ENCODE measurements around the gene DENND4A.
"Not testable (repeated sequence)": the region's sequence is repeated elsewhere in the genome, so short reads cannot be mapped to it uniquely, and the experiment has no call there.

The DENND4A gene

GRCh38 chr15:65816008-65816407, 23.9 kb upstream of the DENND4A start:
- H3K36me3 ChIP-seq (ENCODE audit: control insufficient read depth, low read depth, low read length); H3K9ac ChIP-seq (ENCODE audit: low read length); H3K27me3 ChIP-seq (ENCODE audit: control insufficient read depth, insufficient read depth, low read length); H3K9me3 ChIP-seq (ENCODE audit: control insufficient read depth, low read depth, low read length); H3K4me1 ChIP-seq (ENCODE audit: control insufficient read depth, low read depth, low read length); H3K27ac ChIP-seq (ENCODE audit: low read length); H3K4me3 ChIP-seq (ENCODE audit: low read length): not testable (repeated sequence)

- not testable (repeated sequence) for H3K9ac ChIP-seq (ENCODE audit: low read length); H3K4me3 ChIP-seq (ENCODE audit: low read length); H3K4me1 ChIP-seq (ENCODE audit: control insufficient read depth, low read depth, low read length); H3K27me3 ChIP-seq (ENCODE audit: control insufficient read depth, insufficient read depth, low read length); H3K9me3 ChIP-seq (ENCODE audit: control insufficient read depth, low read depth, low read length); H3K27ac ChIP-seq (ENCODE audit: low read length); H3K36me3 ChIP-seq (ENCODE audit: control insufficient read depth, low read depth, low read length)
Observed at GRCh38 chr15:65814271-65814670, 22.2 kb upstream of the DENND4A start.

GRCh38 chr15:65812916-65813315, 20.8 kb upstream of the DENND4A start:
- H3K36me3 ChIP-seq (ENCODE audit: control insufficient read depth, low read depth, low read length): no peaks in the 10 kb centered on the region
- H3K9ac ChIP-seq (ENCODE audit: low read length): no peak overlapping the region
- no peaks in the 10 kb centered on the region for H3K4me1 ChIP-seq (ENCODE audit: control insufficient read depth, low read depth, low read length)
- H3K27ac ChIP-seq (ENCODE audit: low read length): no peak overlapping the region
- H3K9me3 ChIP-seq (ENCODE audit: control insufficient read depth, low read depth, low read length): no peaks in the 10 kb centered on the region
- H3K4me3 ChIP-seq (ENCODE audit: low read length): no peak overlapping the region
- no peaks in the 10 kb centered on the region for H3K27me3 ChIP-seq (ENCODE audit: control insufficient read depth, insufficient read depth, low read length)

GRCh38 chr15:65812467-65812866, 20.4 kb upstream of the DENND4A start:
- H3K27me3 ChIP-seq (ENCODE audit: control insufficient read depth, insufficient read depth, low read length): no peaks in the 10 kb centered on the region
- H3K27ac ChIP-seq (ENCODE audit: low read length): no peak overlapping the region
- H3K9ac ChIP-seq (ENCODE audit: low read length): no peak overlapping the region
- no peak overlapping the region for H3K4me3 ChIP-seq (ENCODE audit: low read length)
- H3K36me3 ChIP-seq (ENCODE audit: control insufficient read depth, low read depth, low read length): no peaks in the 10 kb centered on the region
- no peaks in the 10 kb centered on the region for H3K9me3 ChIP-seq (ENCODE audit: control insufficient read depth, low read depth, low read length)
- H3K4me1 ChIP-seq (ENCODE audit: control insufficient read depth, low read depth, low read length): no peaks in the 10 kb centered on the region

GRCh38 chr15:65811835-65812234, 19.7 kb upstream of the DENND4A start:
- no peaks in the 10 kb centered on the region for H3K36me3 ChIP-seq (ENCODE audit: control insufficient read depth, low read depth, low read length)
- no peak overlapping the region for H3K9ac ChIP-seq (ENCODE audit: low read length)
- no peaks in the 10 kb centered on the region for H3K9me3 ChIP-seq (ENCODE audit: control insufficient read depth, low read depth, low read length)
- no peaks in the 10 kb centered on the region for H3K4me1 ChIP-seq (ENCODE audit: control insufficient read depth, low read depth, low read length)
- no peak overlapping the region for H3K4me3 ChIP-seq (ENCODE audit: low read length)
- H3K27ac ChIP-seq (ENCODE audit: low read length): no peak overlapping the region
- no peaks in the 10 kb centered on the region for H3K27me3 ChIP-seq (ENCODE audit: control insufficient read depth, insufficient read depth, low read length)

GRCh38 chr15:65811011-65811733, 19.1 kb upstream of the DENND4A start:
- not testable (repeated sequence) for H3K27me3 ChIP-seq (ENCODE audit: control insufficient read depth, insufficient read depth, low read length); H3K4me3 ChIP-seq (ENCODE audit: low read length); H3K9me3 ChIP-seq (ENCODE audit: control insufficient read depth, low read depth, low read length); H3K36me3 ChIP-seq (ENCODE audit: control insufficient read depth, low read depth, low read length); H3K27ac ChIP-seq (ENCODE audit: low read length); H3K4me1 ChIP-seq (ENCODE audit: control insufficient read depth, low read depth, low read length); H3K9ac ChIP-seq (ENCODE audit: low read length)

GRCh38 chr15:65806397-65806796, 14.3 kb upstream of the DENND4A start:
- peaks cover 3% of the 10 kb centered on the region for H3K4me1 ChIP-seq (ENCODE audit: control insufficient read depth, low read depth, low read length)
- H3K9ac ChIP-seq (ENCODE audit: low read length): no peak overlapping the region
- no peaks in the 10 kb centered on the region for H3K9me3 ChIP-seq (ENCODE audit: control insufficient read depth, low read depth, low read length)
- H3K36me3 ChIP-seq (ENCODE audit: control insufficient read depth, low read depth, low read length): no peaks in the 10 kb centered on the region
- H3K27ac ChIP-seq (ENCODE audit: low read length): no peak overlapping the region
- no peak overlapping the region for H3K4me3 ChIP-seq (ENCODE audit: low read length)
- H3K27me3 ChIP-seq (ENCODE audit: control insufficient read depth, insufficient read depth, low read length): no peaks in the 10 kb centered on the region

- Histone ChIP-seq H3K9ac (ENCODE audit: low read length) (no peak overlapping the region), H3K4me3 (ENCODE audit: low read length) (no peak overlapping the region), H3K27me3 (ENCODE audit: control insufficient read depth, insufficient read depth, low read length) (no peaks in the 10 kb centered on the region), H3K4me1 (ENCODE audit: control insufficient read depth, low read depth, low read length) (peaks cover 6% of the 10 kb centered on the region), H3K9me3 (ENCODE audit: control insufficient read depth, low read depth, low read length) (no peaks in the 10 kb centered on the region), H3K36me3 (ENCODE audit: control insufficient read depth, low read depth, low read length) (no peaks in the 10 kb centered on the region), H3K27ac (ENCODE audit: low read length) (no peak overlapping the region)
Observed at GRCh38 chr15:65805019-65805745, 13.1 kb upstream of the DENND4A start.

GRCh38 chr15:65804252-65804931, 12.3 kb upstream of the DENND4A start:
- no peaks in the 10 kb centered on the region for H3K27me3 ChIP-seq (ENCODE audit: control insufficient read depth, insufficient read depth, low read length)
- peaks cover 6% of the 10 kb centered on the region for H3K4me1 ChIP-seq (ENCODE audit: control insufficient read depth, low read depth, low read length)
- H3K9ac ChIP-seq (ENCODE audit: low read length): no peak overlapping the region

GRCh38 chr15:65801229-65801805, 9.2 kb upstream of the DENND4A start:
- Histone ChIP-seq H3K4me3 (ENCODE audit: low read length) (no peak overlapping the region), H3K9ac (ENCODE audit: low read length) (no peak overlapping the region), H3K9me3 (ENCODE audit: control insufficient read depth, low read depth, low read length) (no peaks in the 10 kb centered on the region), H3K27me3 (ENCODE audit: control insufficient read depth, insufficient read depth, low read length) (no peaks in the 10 kb centered on the region), H3K4me1 (ENCODE audit: control insufficient read depth, low read depth, low read length) (peaks cover 6% of the 10 kb centered on the region), H3K27ac (ENCODE audit: low read length) (no peak overlapping the region), H3K36me3 (ENCODE audit: control insufficient read depth, low read depth, low read length) (no peaks in the 10 kb centered on the region)

More at GRCh38 chr15:65804252-65804931, 12.3 kb upstream of the DENND4A start:
- no peaks in the 10 kb centered on the region for H3K36me3 ChIP-seq (ENCODE audit: control insufficient read depth, low read depth, low read length)
- H3K9me3 ChIP-seq (ENCODE audit: control insufficient read depth, low read depth, low read length): no peaks in the 10 kb centered on the region
- H3K4me3 ChIP-seq (ENCODE audit: low read length): no peak overlapping the region
- H3K27ac ChIP-seq (ENCODE audit: low read length): no peak overlapping the region

GRCh38 chr15:65796610-65797078, 4.6 kb upstream of the DENND4A start:
- Histone ChIP-seq H3K36me3 (ENCODE audit: control insufficient read depth, low read depth, low read length) (no peaks in the 10 kb centered on the region), H3K27me3 (ENCODE audit: control insufficient read depth, insufficient read depth, low read length) (no peaks in the 10 kb centered on the region), H3K4me3 (ENCODE audit: low read length) (no peak overlapping the region), H3K4me1 (ENCODE audit: control insufficient read depth, low read depth, low read length) (peaks cover 6% of the 10 kb centered on the region), H3K9ac (ENCODE audit: low read length) (no peak overlapping the region), H3K27ac (ENCODE audit: low read length) (no peak overlapping the region), H3K9me3 (ENCODE audit: control insufficient read depth, low read depth, low read length) (no peaks in the 10 kb centered on the region)
